Peyer's patch (tissue), 4 donors: Measurements from ENCODE around the gene IMMP2L.

Source experiments
- POLR2A ChIP-seq, 2 donors: fragments of 450-650 bp; IDR thresholded peaks; one replicate each; pipeline ENCODE4 v1.5.1; 2017; ENCODE audit warnings: antibody characterized with exemption in 2 of 2, mild to moderate bottlenecking in 2 of 2, moderate library complexity in 2 of 2
- TF ChIP-seq, protein P1 (sequence below), 6 experiments: fragments of 450-650 bp in 4 of 6; fragments of 200-600 bp in 2 of 6; sonication (generic) in 1 of 6; IDR thresholded peaks; one replicate each; pipeline ENCODE4 v1.5.1; 2017 to 2019; ENCODE audit warnings: antibody characterized with exemption in 6 of 6, mild to moderate bottlenecking in 3 of 6, moderate library complexity in 1 of 6

GRCh38 chr7:111593343-111593742, 31.1 kb upstream of the IMMP2L start:
- TF ChIP-seq, protein P1, sequence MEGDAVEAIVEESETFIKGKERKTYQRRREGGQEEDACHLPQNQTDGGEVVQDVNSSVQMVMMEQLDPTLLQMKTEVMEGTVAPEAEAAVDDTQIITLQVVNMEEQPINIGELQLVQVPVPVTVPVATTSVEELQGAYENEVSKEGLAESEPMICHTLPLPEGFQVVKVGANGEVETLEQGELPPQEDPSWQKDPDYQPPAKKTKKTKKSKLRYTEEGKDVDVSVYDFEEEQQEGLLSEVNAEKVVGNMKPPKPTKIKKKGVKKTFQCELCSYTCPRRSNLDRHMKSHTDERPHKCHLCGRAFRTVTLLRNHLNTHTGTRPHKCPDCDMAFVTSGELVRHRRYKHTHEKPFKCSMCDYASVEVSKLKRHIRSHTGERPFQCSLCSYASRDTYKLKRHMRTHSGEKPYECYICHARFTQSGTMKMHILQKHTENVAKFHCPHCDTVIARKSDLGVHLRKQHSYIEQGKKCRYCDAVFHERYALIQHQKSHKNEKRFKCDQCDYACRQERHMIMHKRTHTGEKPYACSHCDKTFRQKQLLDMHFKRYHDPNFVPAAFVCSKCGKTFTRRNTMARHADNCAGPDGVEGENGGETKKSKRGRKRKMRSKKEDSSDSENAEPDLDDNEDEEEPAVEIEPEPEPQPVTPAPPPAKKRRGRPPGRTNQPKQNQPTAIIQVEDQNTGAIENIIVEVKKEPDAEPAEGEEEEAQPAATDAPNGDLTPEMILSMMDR (IDR thresholded peaks at IDR 0.05): no peak
- TF ChIP-seq POLR2A (IDR thresholded peaks at IDR 0.05): no peak
